Liver (tissue), 9 donors: ENCODE measurements around the gene IPP. TPM values are rescaled to one million over a fixed set of nuclear protein-coding genes. Genes with fewer than 3 reads are reported as not detected.

ENCODE experiments used
- DNase-seq: peaks from one replicate; pipeline ENCODE4 v3.0.0-alpha.2; 2017; ENCODE audit warnings: low spot score
- H3K27ac ChIP-seq, 2 donors: one replicate each; pipeline ENCODE4 v1.7.0; 2013; ENCODE audit warnings: inconsistent platforms in 2 of 2, low read length in 2 of 2, control low read depth in 1 of 2, low read depth in 1 of 2, mild to moderate bottlenecking in 1 of 2
- H3K27me3 ChIP-seq, 4 donors: one replicate each; pipeline versions ENCODE4 v1.6.1 to v1.7.0; 2013; ENCODE audit warnings: low read length in 3 of 4, inconsistent platforms in 1 of 4, mild to moderate bottlenecking in 1 of 4, moderate library complexity in 1 of 4; ENCODE audit not compliant: control insufficient read depth in 4 of 4, insufficient read depth in 4 of 4
- H3K36me3 ChIP-seq, 4 donors: one replicate each; pipeline versions ENCODE4 v1.6.1 to v1.7.0; 2013; ENCODE audit warnings: low read length in 3 of 4, mild to moderate bottlenecking in 3 of 4, low read depth in 1 of 4, moderate library complexity in 1 of 4; ENCODE audit not compliant: control insufficient read depth in 4 of 4, insufficient read depth in 3 of 4
- H3K4me1 ChIP-seq, 4 donors: one replicate each; pipeline versions ENCODE4 v1.6.1 to v1.7.0; 2013; ENCODE audit warnings: low read length in 3 of 4, mild to moderate bottlenecking in 3 of 4, moderate library complexity in 1 of 4; ENCODE audit not compliant: control insufficient read depth in 4 of 4, insufficient read depth in 4 of 4
- H3K4me3 ChIP-seq, 3 donors: one replicate each; pipeline versions ENCODE4 v1.6.1 to v1.7.0; 2013; ENCODE audit warnings: low read length in 3 of 3, control low read depth in 1 of 3, low read depth in 1 of 3, mild to moderate bottlenecking in 1 of 3
- H3K9ac ChIP-seq, 2 donors: one replicate each; pipeline ENCODE4 v1.7.0; 2013; ENCODE audit warnings: low read length in 2 of 2, mild to moderate bottlenecking in 2 of 2, moderate library complexity in 2 of 2, control low read depth in 1 of 2, low read depth in 1 of 2
- H3K9me3 ChIP-seq, 4 donors: one replicate each; pipeline versions ENCODE4 v1.6.1 to v1.7.0; 2013; ENCODE audit warnings: low read length in 3 of 4; ENCODE audit not compliant: control insufficient read depth in 4 of 4
- FOXA1 ChIP-seq: IDR thresholded peaks from 2 replicates; pipeline ENCODE4 v1.6.1; 2016; ENCODE audit warnings: antibody characterized with exemption
- HNF4A ChIP-seq, 2 donors: conservative IDR thresholded peaks; 2 replicates each; pipeline ENCODE4 v1.6.1; 2016; ENCODE audit warnings: antibody characterized with exemption in 2 of 2, mild to moderate bottlenecking in 2 of 2
- HNF4G ChIP-seq: IDR thresholded peaks from 2 replicates; pipeline ENCODE4 v1.6.1; 2016; ENCODE audit warnings: antibody characterized with exemption
- NR2F2 ChIP-seq: IDR thresholded peaks from 2 replicates; pipeline ENCODE4 v1.6.1; 2016; ENCODE audit warnings: antibody characterized with exemption
- RAD21 ChIP-seq, 2 donors: IDR thresholded peaks; 2 replicates each; pipeline ENCODE4 v1.6.1; 2016; ENCODE audit warnings: antibody characterized with exemption in 2 of 2, mild to moderate bottlenecking in 2 of 2
- REST ChIP-seq: IDR thresholded peaks from 2 replicates; pipeline ENCODE4 v1.6.1; 2016; ENCODE audit warnings: antibody characterized with exemption, mild to moderate bottlenecking
- RXRA ChIP-seq, 2 donors: IDR thresholded peaks; 2 replicates each; pipeline ENCODE4 v1.6.1; 2017 to 2018; ENCODE audit warnings: antibody characterized with exemption in 2 of 2, mild to moderate bottlenecking in 1 of 2
- SP1 ChIP-seq: IDR thresholded peaks from 2 replicates; pipeline ENCODE4 v1.6.1; 2018; ENCODE audit warnings: antibody characterized with exemption, mild to moderate bottlenecking
- TAF1 ChIP-seq: conservative IDR thresholded peaks from 2 replicates; pipeline ENCODE4 v1.6.1; 2016; ENCODE audit warnings: antibody characterized with exemption, mild to moderate bottlenecking
- YY1 ChIP-seq: IDR thresholded peaks from 2 replicates; pipeline ENCODE4 v1.6.1; 2016; ENCODE audit warnings: antibody characterized with exemption, mild to moderate bottlenecking
- ZBTB33 ChIP-seq: IDR thresholded peaks from 2 replicates; pipeline ENCODE4 v1.6.1; 2016; ENCODE audit warnings: antibody characterized with exemption
- WGBS: extraction: QIAGEN DNeasy Blood & Tissue Kit; methylation state at CpG from one replicate; pipeline ENCODE4 v1.1.7; 2013; 5-methylcytosine and 5-hydroxymethylcytosine counted together
- polyA plus RNA-seq, 2 donors: library from polyadenylated mRNA; stranded (reverse) in 1 of 2; unstranded in 1 of 2; fragments of 200-250 nt in 1 of 2; fragments of >200 nt in 1 of 2; fragmentation: Nextera tagmentation in 1 of 2; extraction: Ambion mirVana in 1 of 2; gene quantifications; one replicate each; pipeline versions ENCODE4 v1.2.1 to v1.2.3, GENCODE V29; 2013 to 2015
- total RNA-seq, 2 donors: library from RNA; depleted of rRNA; stranded (reverse); fragments of >200 nt; gene quantifications; one replicate each; pipeline ENCODE4 v1.2.3, GENCODE V29; 2014
- donor health status: healthy.
- donor health status: healthy.
- donor health status: healthy.
- donor health status: healthy.
- donor health status: healthy.

The IPP gene
- total and polyA plus RNA-seq, 4 donors, result 2.7 to 6.7 (median 5.5) TPM

GRCh38 chr1:45713711-45714110 is 36.7 kb downstream of the IPP start:
- WGBS, result 95% methylated on average over 3 of the region's 3 CpGs

DNA sequence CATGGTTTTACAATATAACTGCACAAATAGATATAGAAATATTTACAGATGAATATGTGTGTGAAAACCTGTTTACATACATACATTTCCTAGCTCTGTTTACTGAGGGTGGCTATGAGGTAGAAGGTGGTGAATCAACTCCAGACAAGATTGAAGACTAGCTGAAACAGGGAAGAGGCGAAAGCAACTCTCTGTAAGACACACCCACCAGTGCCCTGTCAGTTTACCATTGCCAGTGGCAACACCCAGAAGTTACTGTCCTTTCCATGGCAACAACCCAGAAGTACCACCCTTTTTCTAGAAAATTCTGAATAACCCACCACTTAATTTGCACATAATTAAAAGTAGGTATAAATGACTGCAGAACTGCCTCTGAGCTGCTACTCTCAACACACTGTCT is 45.8 kb downstream of the IPP start:
- 95% methylated on average over 1 of the region's 1 CpG for WGBS
- Histone ChIP-seq H3K36me3 (peaks cover 0 to 6% (median 2%) of the 10 kb centered on the region in 4 donors), H3K4me1 (no peaks in the 10 kb centered on the region), H3K9ac (no peak overlapping the region), H3K9me3 (no peaks in the 10 kb centered on the region), H3K27ac (no peak overlapping the region), H3K27me3 (no peaks in the 10 kb centered on the region), H3K4me3 (no peak overlapping the region)
- DNase-seq, result no peak
- TF ChIP-seq NR2F2 (no peak), HNF4G (no peak), HNF4A (conservative IDR thresholded peaks at IDR 0.05) (no peak), ZBTB33 (no peak), REST (no peak)

More at GRCh38 chr1:45713711-45714110, 36.7 kb downstream of the IPP start:
- Histone ChIP-seq H3K4me1 (no peaks in the 10 kb centered on the region), H3K27me3 (no peaks in the 10 kb centered on the region), H3K27ac (no peak overlapping the region), H3K4me3 (no peak overlapping the region), H3K9ac (no peak overlapping the region), H3K9me3 (no peaks in the 10 kb centered on the region), H3K36me3 (peaks cover 3 to 9% (median 5%) of the 10 kb centered on the region in 4 donors)
- TF ChIP-seq RAD21 (IDR thresholded peaks at IDR 0.05) (no peak), RXRA (IDR thresholded peaks at IDR 0.05) (no peak), TAF1 (no peak), NR2F2 (no peak), FOXA1 (no peak), HNF4A (conservative IDR thresholded peaks at IDR 0.05) (no peak), YY1 (no peak), SP1 (no peak), HNF4G (no peak), REST (no peak)
- no peak for DNase-seq
